ENCODE measurements around the gene RNASE8.
A peak's percentile ranks its signal among the peaks of the same experiment; 100 is the strongest.
"Not testable (repeated sequence)": the region's sequence is repeated elsewhere in the genome, so short reads cannot be mapped to it uniquely, and the experiment has no call there.

The RNASE8 gene

DNA sequence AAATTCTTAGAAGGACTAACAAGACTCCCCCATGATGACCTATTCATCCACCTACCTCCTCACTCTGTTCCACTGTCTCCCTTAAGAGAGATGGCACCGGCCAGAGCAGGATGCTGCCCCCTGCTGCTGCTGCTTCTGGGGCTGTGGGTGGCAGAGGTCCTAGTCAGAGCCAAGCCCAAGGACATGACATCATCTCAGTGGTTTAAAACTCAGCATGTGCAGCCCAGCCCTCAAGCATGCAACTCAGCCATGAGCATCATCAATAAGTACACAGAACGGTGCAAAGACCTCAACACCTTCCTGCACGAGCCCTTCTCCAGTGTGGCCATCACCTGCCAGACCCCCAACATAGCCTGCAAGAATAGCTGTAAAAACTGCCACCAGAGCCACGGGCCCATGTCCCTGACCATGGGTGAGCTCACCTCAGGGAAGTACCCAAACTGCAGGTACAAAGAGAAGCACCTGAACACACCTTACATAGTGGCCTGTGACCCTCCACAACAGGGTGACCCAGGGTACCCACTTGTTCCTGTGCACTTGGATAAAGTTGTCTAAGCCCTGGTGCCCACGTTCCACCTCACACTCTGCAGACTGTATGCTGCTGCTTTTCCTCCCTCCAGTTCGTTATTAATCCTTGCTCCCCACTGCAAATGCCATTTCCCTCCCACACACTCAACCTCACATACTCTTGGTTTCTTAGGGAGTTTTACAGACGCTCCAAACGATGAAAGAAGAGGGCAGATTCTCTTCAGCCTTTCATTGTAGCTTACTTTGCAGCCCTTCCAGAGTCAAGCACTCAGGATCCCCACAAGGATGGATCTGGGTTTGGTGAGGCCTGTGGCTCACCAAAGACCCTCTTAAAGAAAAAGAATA, at the start of gene RNASE8:
Gene RNASE8, plus strand, starts transcription at position 20 of the 873 bp plus-strand sequence. Its CDS starts 71 bp downstream, at position 91.
- Histone ChIP-seq H3K27ac (ENCODE audit: low read depth, low read length) (no peak within 1 kb of the TSS), H3K27me3 (ENCODE audit: control insufficient read depth, low read length) (peaks cover 28% of the 10 kb centered on the region), H3K4me2 (ENCODE audit: low read length) (no peak within 1 kb of the TSS), H3K9me3 (ENCODE audit: control insufficient read depth, insufficient read depth, low read length) (no peaks in the 10 kb centered on the region), H3K36me3 (ENCODE audit: control insufficient read depth, low read length) (no peaks in the 10 kb centered on the region), H4K20me1 (ENCODE audit: control insufficient read depth, insufficient read depth, low read depth, low read length) (no peaks in the 10 kb centered on the region), H3K4me1 (ENCODE audit: control insufficient read depth, low read length) (peaks cover 5% of the 10 kb centered on the region), H3K9me2 (replicated peaks; ENCODE audit: control insufficient read depth, low read length) (no peaks in the 10 kb centered on the region), H3K4me3 (ENCODE audit: low read length) (no peak within 1 kb of the TSS), H3F3A (ENCODE audit: control insufficient read depth, insufficient read depth) (no peaks in the 10 kb centered on the region), H3K79me2 (ENCODE audit: control insufficient read depth, low read length) (no peaks in the 10 kb centered on the region)
- TF ChIP-seq EZH2phosphoT487 (IDR thresholded peaks at IDR 0.05; ENCODE audit: borderline replicate concordance, low read length): no peak
- TF ChIP-seq, protein P1, sequence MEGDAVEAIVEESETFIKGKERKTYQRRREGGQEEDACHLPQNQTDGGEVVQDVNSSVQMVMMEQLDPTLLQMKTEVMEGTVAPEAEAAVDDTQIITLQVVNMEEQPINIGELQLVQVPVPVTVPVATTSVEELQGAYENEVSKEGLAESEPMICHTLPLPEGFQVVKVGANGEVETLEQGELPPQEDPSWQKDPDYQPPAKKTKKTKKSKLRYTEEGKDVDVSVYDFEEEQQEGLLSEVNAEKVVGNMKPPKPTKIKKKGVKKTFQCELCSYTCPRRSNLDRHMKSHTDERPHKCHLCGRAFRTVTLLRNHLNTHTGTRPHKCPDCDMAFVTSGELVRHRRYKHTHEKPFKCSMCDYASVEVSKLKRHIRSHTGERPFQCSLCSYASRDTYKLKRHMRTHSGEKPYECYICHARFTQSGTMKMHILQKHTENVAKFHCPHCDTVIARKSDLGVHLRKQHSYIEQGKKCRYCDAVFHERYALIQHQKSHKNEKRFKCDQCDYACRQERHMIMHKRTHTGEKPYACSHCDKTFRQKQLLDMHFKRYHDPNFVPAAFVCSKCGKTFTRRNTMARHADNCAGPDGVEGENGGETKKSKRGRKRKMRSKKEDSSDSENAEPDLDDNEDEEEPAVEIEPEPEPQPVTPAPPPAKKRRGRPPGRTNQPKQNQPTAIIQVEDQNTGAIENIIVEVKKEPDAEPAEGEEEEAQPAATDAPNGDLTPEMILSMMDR (IDR thresholded peaks at IDR 0.05; ENCODE audit: low read depth, low read length, poor library complexity, severe bottlenecking): peak; percentile 35

DNA sequence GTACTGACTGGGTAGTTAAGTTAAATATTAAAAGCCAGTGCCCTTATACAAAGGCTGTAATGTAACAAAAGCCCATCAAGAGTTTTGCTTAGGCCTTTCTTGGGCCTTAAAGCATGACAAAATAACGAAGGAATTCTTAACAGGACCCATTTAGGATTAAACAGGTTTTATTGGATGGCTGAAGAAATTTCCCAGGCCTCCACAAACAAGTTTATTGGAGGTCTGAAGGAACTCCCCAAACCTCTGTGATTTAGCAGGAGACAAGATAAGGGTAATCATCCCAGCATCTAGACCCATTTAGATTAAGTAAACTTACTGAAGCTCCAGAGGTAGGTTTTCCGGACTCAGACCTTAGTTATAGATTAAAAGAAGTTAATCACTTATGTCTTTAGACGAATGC, 47.9 kb upstream of the RNASE8 start:
- H3K4me2 ChIP-seq (ENCODE audit: low read length); H3K79me2 ChIP-seq (ENCODE audit: control insufficient read depth, low read length); H3K9me2 ChIP-seq (replicated peaks; ENCODE audit: control insufficient read depth, low read length); H3K4me3 ChIP-seq (ENCODE audit: low read length); H4K20me1 ChIP-seq (ENCODE audit: control insufficient read depth, insufficient read depth, low read depth, low read length); H3K36me3 ChIP-seq (ENCODE audit: control insufficient read depth, low read length); H3F3A ChIP-seq (ENCODE audit: control insufficient read depth, insufficient read depth); H3K4me1 ChIP-seq (ENCODE audit: control insufficient read depth, low read length); H3K9me3 ChIP-seq (ENCODE audit: control insufficient read depth, insufficient read depth, low read length); H3K27ac ChIP-seq (ENCODE audit: low read depth, low read length): not testable (repeated sequence)
- peaks cover 16% of the 10 kb centered on the region for H3K27me3 ChIP-seq (ENCODE audit: control insufficient read depth, low read length)

- no peak for TF ChIP-seq EZH2phosphoT487 (IDR thresholded peaks at IDR 0.05; ENCODE audit: borderline replicate concordance, low read length)
- TF ChIP-seq, protein P1 (IDR thresholded peaks at IDR 0.05; ENCODE audit: low read depth, low read length, poor library complexity, severe bottlenecking): no peak
- H3K27me3 ChIP-seq (ENCODE audit: control insufficient read depth, low read length): peaks cover 16% of the 10 kb centered on the region
- no peak overlapping the region for H3K4me3 ChIP-seq (ENCODE audit: low read length)
- H3K9me3 ChIP-seq (ENCODE audit: control insufficient read depth, insufficient read depth, low read length): no peaks in the 10 kb centered on the region
- no peaks in the 10 kb centered on the region for H3K9me2 ChIP-seq (replicated peaks; ENCODE audit: control insufficient read depth, low read length)
- H3F3A ChIP-seq (ENCODE audit: control insufficient read depth, insufficient read depth): no peaks in the 10 kb centered on the region
- no peak overlapping the region for H3K4me2 ChIP-seq (ENCODE audit: low read length)
- no peaks in the 10 kb centered on the region for H3K36me3 ChIP-seq (ENCODE audit: control insufficient read depth, low read length)
- H4K20me1 ChIP-seq (ENCODE audit: control insufficient read depth, insufficient read depth, low read depth, low read length): no peaks in the 10 kb centered on the region
- H3K79me2 ChIP-seq (ENCODE audit: control insufficient read depth, low read length): no peaks in the 10 kb centered on the region
- no peaks in the 10 kb centered on the region for H3K4me1 ChIP-seq (ENCODE audit: control insufficient read depth, low read length)
- H3K27ac ChIP-seq (ENCODE audit: low read depth, low read length): no peak overlapping the region
These were observed 46.5 kb upstream of the RNASE8 start for GRCh38 chr14:21011136-21011535.

- no peak for TF ChIP-seq EZH2phosphoT487 (IDR thresholded peaks at IDR 0.05; ENCODE audit: borderline replicate concordance, low read length)
- TF ChIP-seq, protein P1 (IDR thresholded peaks at IDR 0.05; ENCODE audit: low read depth, low read length, poor library complexity, severe bottlenecking): peak; percentile 90
These were observed 42.8 kb upstream of the RNASE8 start for GRCh38 chr14:21014761-21015190.

More at GRCh38 chr14:21014761-21015190, 42.8 kb upstream of the RNASE8 start:
- no peaks in the 10 kb centered on the region for H4K20me1 ChIP-seq (ENCODE audit: control insufficient read depth, insufficient read depth, low read depth, low read length)
- no peak overlapping the region for H3K4me2 ChIP-seq (ENCODE audit: low read length)
- H3K4me3 ChIP-seq (ENCODE audit: low read length): no peak overlapping the region
- peaks cover 21% of the 10 kb centered on the region for H3K27me3 ChIP-seq (ENCODE audit: control insufficient read depth, low read length)
- H3K9me3 ChIP-seq (ENCODE audit: control insufficient read depth, insufficient read depth, low read length): no peaks in the 10 kb centered on the region
- H3K9me2 ChIP-seq (replicated peaks; ENCODE audit: control insufficient read depth, low read length): no peaks in the 10 kb centered on the region
- no peaks in the 10 kb centered on the region for H3F3A ChIP-seq (ENCODE audit: control insufficient read depth, insufficient read depth)
- no peaks in the 10 kb centered on the region for H3K36me3 ChIP-seq (ENCODE audit: control insufficient read depth, low read length)
- no peaks in the 10 kb centered on the region for H3K4me1 ChIP-seq (ENCODE audit: control insufficient read depth, low read length)
- H3K27ac ChIP-seq (ENCODE audit: low read depth, low read length): no peak overlapping the region
- no peaks in the 10 kb centered on the region for H3K79me2 ChIP-seq (ENCODE audit: control insufficient read depth, low read length)

All from DOHH2 (cell line).